A673 (cell line): ENCODE results near the gene MORC1.

ENCODE experiments used
- EZH2 ChIP-seq: fragments of 200-600 bp; sonication (generic); IDR thresholded peaks from 2 replicates; pipeline ENCODE4 v1.6.1; 2017; ENCODE audit warnings: borderline replicate concordance, low read depth, mild to moderate bottlenecking, mixed read lengths, antibody characterized with exemption, low read length; ENCODE audit not compliant: poor library complexity, severe bottlenecking
- TF ChIP-seq, protein P1 (sequence below): fragments of 300-800, 200-600 bp; sonication (generic); conservative IDR thresholded peaks from 2 replicates; pipeline ENCODE4 v1.5.1; 2017; ENCODE audit warnings: low read depth, mild to moderate bottlenecking, antibody characterized with exemption, low read length, moderate library complexity, mixed read lengths

DNA sequence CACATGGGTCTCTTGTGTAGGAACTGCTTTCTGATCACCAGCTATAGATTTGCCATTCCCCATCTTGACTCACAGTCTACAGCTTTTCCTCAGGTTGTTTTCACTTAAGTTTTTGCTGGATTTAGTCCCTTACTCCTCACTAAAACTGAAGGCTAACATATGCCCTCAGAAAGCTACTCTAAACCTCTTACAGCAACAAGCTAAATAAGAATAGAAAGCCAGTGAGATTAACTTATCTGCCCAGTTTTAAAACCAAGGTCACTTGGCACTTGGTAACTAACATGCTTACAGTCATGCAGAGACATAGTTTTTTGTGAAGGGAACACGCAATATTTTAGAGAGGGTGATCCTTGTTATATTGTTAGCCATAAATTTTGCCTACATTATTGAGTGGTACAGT lies 164.2 kb downstream of the MORC1 start, which contains the start of gene GUCA1C:
- TF ChIP-seq, protein P1, sequence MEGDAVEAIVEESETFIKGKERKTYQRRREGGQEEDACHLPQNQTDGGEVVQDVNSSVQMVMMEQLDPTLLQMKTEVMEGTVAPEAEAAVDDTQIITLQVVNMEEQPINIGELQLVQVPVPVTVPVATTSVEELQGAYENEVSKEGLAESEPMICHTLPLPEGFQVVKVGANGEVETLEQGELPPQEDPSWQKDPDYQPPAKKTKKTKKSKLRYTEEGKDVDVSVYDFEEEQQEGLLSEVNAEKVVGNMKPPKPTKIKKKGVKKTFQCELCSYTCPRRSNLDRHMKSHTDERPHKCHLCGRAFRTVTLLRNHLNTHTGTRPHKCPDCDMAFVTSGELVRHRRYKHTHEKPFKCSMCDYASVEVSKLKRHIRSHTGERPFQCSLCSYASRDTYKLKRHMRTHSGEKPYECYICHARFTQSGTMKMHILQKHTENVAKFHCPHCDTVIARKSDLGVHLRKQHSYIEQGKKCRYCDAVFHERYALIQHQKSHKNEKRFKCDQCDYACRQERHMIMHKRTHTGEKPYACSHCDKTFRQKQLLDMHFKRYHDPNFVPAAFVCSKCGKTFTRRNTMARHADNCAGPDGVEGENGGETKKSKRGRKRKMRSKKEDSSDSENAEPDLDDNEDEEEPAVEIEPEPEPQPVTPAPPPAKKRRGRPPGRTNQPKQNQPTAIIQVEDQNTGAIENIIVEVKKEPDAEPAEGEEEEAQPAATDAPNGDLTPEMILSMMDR, result no peak
- TF ChIP-seq EZH2, result no peak
